T47D (cell line): ENCODE data around the gene STAP1.
"Not testable (repeated sequence)": the region's sequence is repeated elsewhere in the genome, so short reads cannot be mapped to it uniquely, and the experiment has no call there.

Experiments
- DNase-seq, 2 experiments: peaks; one replicate each; pipeline versions ENCODE4 v3.0.0 to v3.0.0-alpha.2; 2011 to 2012; ENCODE audit warnings: low read depth in 1 of 2, low spot score in 1 of 2
- JUND ChIP-seq: IDR thresholded peaks from 2 replicates; pipeline ENCODE4 v1.6.1; 2012; ENCODE audit warnings: low read depth
- in situ Hi-C: cut with HindIII; loops from 2 replicates; pipeline ENCODE4 v1.10.0; 2016; ENCODE audit warnings: low sequenced_read_pairs, low pct_unique_long_range_greater_than_20kb

STAP1 gene

DNA sequence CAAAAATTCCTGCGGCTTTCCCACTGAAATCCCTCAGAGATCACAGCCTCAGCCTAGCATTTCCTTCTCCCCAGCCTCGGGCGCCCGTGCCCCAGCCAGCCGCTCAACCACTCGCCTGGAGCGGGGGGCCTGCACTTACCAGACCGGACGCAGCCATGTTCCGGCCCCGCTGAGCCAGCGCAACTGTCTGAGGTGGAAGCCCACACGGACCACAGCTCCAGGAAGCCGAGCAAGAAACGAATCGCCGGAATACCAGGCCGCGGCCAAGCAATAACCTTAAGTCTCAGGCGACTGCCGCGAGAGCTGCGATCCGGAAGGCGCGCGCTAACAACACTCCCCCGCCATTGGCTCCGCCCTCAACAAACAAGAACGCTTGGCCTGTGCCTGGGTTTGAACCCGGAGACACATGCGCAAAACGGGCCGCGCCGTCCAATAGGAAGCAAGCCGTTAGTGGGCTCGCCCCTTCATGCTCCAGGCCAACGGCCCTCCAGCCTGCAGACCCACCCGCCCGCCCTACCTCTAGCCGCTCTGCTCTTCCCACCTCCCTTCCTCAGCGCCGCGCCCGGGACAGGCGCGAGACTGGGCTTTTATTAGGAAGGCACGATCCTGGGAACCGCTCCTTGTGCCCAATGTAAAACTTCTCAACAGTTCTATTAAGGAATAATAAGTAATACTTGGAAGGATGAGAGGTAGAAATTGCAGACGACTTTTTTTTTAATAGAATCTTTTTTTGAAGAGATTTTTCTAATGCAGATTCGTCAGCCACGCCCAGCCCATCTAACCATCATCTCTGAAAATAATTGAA lies 13.1 kb upstream of the STAP1 start, which contains the start of gene CENPC:
Gene CENPC, minus strand, starts transcription at position 305 of the 805 bp plus-strand sequence. Its CDS starts 148 bp downstream, at position 157.
- DNase-seq = peak; percentile 67 to 96
- in situ Hi-C loops = no loop called here
- no peak for TF ChIP-seq JUND

- no peak for DNase-seq
- in situ Hi-C loops = no loop called here
- TF ChIP-seq JUND = no peak
Observed at GRCh38 chr4:67546004-67546356, 12.5 kb upstream of the STAP1 start.

DNA sequence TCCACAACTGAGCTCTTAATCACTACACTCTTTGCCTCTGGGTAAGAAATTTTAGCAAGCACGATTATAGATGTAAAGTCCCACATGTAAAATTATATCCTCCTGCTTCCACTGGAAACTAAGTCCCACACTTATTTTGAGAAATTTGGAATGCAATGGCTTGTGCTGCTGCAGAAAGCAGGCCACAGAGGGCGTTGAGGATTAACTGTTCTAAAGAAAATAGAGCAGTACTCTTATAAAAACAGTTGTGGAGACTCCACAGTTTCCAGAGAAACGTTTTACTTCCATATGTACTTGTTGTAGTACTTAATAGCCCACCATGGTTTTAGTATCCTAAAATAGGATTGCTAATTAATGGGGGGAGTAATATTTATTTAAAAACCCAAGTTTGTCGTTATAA lies 11.6 kb upstream of the STAP1 start:
- no peak for DNase-seq
- in situ Hi-C loops = no loop called here
- no peak for TF ChIP-seq JUND

DNA sequence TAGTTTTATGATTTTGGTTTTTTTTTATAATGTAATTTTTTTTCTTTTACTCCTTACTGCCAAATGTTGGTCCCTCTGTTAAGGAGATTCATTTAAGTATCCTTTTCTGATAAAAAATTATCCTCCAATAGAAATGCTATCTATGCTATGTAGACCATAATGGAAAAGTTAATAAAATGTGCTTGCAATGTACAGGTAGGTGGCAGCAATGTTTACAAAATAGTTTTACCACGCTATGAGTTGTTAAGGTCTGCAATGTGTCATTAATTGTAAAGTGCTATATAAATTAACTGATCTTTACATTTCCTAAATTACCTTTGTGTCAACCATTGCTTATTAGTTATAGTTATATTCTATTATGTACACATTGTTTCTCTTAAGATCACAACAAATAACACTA lies 9.4 kb upstream of the STAP1 start:
- no peak for TF ChIP-seq JUND
- in situ Hi-C loops = no loop called here
- peak in 1 of 2 experiments; percentile 41 for DNase-seq

GRCh38 chr4:67550451-67550850 lies 8.1 kb upstream of the STAP1 start:
- TF ChIP-seq JUND = no peak
- DNase-seq = no peak
- in situ Hi-C loops = no loop called here

- TF ChIP-seq JUND = no peak
- DNase-seq = no peak
- in situ Hi-C loops = no loop called here
Observed at GRCh38 chr4:67550857-67551256, 7.7 kb upstream of the STAP1 start.

GRCh38 chr4:67552146-67552792 lies 6.3 kb upstream of the STAP1 start:
- DNase-seq, in situ Hi-C loops: not testable (repeated sequence)

- in situ Hi-C loops = no loop called here
- no peak for DNase-seq
- TF ChIP-seq JUND = no peak
Observed at GRCh38 chr4:67554096-67554495, 4.4 kb upstream of the STAP1 start.

DNA sequence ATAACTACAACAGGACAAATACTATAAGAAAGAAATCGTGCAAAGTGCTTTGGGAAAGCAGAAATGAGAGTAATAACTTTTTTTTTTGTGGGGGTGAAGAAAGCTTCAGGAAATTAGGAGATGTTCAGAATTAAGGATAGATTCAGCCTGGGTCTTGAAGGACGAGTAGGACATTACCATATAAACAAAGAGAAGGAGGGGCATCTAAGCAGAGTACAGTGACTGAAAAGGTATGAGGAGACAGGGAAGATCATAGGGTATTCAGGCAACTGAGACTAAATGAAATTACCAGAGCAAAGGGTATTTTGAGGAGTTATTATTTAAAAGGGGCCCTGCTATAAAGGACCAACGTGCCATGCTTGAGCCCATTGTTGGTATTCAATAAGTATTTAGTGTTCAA lies 3.1 kb upstream of the STAP1 start:
- in situ Hi-C loops = no loop called here

GRCh38 chr4:67556436-67556835 lies 2.1 kb upstream of the STAP1 start:
- in situ Hi-C loops = no loop called here
- no peak for TF ChIP-seq JUND
- no peak for DNase-seq

More for the DNA sequence above, 3.1 kb upstream of the STAP1 start:
- TF ChIP-seq JUND = no peak
- DNase-seq = no peak

GRCh38 chr4:67565284-67565683 lies 6.8 kb downstream of the STAP1 start:
- in situ Hi-C loops = no loop called here
- TF ChIP-seq JUND = no peak
- DNase-seq = no peak

DNA sequence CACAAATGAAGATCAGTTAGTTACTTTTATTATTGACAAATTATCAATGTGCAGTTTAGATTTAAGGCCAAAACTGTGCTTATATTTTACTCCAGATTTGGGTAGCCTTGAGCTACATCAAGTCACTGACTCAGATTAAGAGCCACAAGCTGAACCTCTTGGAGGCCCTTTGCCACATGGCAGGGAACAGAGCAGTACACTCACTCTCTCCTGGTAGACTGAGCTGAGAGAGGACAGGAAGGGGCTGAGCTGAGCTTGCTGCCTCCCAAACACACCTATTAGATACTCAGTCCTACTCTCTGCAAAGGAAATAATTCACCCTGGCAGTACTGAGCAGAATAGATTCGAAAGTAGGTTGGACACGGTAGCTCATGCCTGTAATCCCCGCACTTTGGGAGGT lies 7.8 kb downstream of the STAP1 start:
- no peak for DNase-seq
- no peak for TF ChIP-seq JUND

DNA sequence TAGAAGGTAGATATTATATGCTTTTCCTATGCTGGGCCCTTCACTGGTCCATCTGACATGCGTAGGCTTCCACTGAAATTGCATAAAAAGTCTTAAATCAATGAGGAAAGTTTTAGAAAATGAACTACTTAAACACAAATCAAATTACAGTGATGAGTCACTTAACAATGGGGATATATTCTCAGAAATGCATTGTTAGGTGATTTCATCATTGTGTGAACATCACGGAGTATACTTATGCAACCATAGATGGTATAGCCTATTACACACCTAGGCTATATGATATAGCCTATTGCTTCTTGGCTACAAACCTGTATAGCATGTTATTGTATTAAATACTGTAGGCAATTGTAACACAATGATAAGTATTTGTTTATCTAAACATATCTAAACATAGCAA lies 10.3 kb downstream of the STAP1 start:
- DNase-seq = no peak
- in situ Hi-C loops = no loop called here
- no peak for TF ChIP-seq JUND

More for the DNA sequence above, 7.8 kb downstream of the STAP1 start:
- in situ Hi-C loops = no loop called here
